Activated naive CD4-positive, alpha-beta T cell treated with Interleukin-2 at 50 U/mL for 16 hours (primary cell): ENCODE data around the gene FKBP7.
"Not testable (repeated sequence)": the region's sequence is repeated elsewhere in the genome, so short reads cannot be mapped to it uniquely, and the experiment has no call there.

ENCODE experiments used
- DNase-seq: peaks from one replicate; pipeline ENCODE4 v3.0.0-alpha.2; 2020

The FKBP7 gene

DNA sequence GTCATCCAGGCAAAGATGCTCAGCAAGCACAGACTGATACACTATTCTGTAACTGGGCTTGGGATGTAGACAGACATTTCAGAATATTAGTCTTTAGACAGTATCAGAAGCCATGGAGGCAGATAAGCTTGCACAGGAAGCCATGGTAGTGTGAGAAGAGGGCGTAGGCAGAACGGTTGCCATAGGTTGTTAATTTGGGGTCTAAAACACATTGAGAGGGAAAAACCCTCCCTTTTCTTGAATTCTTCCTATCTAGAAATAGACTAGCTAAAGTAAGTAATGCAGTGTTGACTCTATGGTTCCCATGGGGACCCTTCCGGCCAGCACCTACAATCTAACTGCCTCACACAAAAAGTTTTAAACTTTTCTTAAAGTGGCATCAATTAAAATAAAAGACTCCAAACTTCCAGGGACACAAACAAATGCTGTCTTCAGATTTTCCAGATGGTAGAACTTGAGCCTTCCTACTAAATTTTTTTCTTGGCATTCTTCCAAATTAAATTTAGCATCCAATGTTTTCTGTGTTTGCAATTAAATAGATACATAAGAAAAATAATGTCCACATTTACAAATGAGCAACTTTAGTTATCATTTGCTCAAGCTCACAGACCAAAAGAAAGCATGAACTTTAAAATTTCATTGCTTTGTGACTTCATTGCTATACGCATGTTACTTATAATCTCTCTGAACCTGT is 29.3 kb downstream of the FKBP7 start:
- no peak for DNase-seq

DNA sequence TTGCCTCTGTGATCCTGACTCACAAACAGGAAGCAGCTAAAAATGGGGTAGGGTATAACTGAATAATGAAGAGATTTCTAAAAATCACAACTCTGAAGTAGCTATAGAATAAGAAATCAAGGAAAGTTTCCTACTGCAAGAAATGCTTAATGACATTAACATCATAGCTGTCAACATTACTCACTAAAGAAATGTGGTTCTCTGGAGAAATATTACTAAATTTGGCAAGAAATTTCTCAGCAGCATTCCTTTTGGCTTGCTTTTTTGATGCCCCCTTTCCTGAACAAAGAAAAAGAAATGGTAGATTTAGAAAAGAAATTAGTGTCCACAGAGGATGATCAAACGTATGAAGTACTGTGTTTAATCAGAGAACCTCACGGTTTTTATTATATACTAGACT is 37.0 kb downstream of the FKBP7 start:
- no peak for DNase-seq

DNA sequence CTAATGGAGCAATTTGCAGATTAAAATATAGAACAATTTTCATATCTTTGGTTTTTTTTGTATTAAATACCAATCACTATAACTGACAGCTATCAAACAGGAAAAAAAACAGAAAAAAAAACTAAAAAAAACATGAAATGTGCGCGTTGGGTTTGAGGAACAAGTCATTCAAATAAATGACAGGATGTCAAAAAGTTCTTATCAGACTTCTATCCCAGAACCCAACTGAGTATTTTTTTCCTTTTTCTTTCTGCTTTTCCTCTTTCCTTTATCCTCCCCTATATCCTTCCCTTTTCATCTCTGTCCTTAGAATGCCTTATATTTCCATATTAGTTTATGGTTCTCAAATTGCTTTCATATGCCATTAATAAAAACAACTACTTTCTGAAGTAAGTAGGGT is 41.7 kb downstream of the FKBP7 start:
- no peak for DNase-seq

DNA sequence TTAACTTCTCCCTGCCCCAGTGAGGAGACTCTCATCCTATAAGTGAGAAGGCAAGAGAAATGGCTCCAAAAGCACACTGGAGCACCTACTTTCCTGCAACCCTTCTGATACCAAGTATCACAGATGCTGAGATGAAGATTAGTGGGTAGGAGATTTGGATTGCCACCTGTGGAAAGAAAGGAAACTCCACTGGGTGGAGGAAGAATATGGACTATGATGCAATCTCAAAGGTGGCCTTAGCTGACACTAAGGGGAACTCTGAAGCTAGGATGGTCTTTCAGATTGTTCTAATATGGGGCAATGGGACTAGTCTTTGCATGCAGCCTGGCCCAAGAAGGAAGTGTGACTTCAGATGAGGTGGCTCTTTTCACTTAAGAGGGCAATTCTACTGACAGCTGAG is 49.1 kb downstream of the FKBP7 start:
- no peak for DNase-seq

DNA sequence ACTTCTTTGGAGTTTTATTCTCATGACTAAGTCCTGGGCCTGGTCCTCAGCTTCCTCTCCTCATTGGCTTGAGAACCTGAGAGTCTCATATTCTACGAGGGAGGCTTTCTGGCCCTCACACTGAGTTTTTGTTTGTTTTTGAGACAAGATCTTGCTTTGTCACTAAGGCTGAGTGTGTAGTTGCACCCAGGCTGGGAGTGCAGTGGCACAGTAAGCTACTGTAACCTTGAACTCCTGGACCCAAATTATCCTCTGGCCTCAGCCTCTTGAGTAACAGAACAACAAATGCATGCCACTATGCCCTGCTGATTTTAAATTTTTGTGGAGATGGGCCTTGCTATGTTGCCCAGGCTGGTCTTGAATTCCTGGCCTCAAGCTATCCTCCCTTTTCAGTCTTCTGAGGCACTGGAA is 50.0 kb downstream of the FKBP7 start:
- no peak for DNase-seq

DNA sequence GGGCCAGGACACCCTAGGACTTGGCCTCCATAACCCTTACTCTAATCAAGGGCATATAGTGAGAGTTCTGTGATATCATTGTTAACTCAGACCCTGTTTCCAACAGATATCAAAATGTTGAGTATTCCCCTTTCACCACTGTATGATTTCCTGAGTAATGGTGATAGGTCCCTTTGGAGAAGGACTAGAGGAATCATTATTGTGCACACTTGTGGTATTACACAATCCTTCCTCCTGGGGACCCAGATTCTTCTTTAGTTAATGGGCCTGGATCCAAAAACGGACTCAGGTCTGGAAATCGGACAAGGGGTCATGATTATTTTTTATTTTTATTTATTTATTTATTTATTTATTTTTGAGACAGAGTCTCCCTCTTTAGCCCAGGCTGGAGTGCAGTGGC is 50.9 kb downstream of the FKBP7 start:
- no peak for DNase-seq

DNA sequence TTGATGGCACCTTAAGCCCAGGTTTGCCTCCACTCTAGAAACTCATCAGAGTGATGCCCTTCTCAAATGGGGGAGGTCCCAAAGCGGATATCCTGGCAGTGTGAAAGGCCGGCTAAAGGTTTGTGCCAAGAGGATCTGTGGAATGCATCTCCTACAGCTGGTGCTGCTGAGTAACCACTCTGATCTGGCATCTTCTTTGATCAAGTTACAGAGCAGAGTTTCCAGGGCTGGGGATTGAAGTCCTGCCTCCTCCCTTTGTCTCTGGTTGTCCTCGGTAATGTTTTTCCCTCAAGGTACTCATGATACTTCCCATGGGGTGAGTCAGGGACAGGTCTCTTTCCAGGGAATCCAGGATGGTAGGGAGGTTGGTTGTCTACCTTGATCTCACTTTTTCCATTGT is 52.0 kb downstream of the FKBP7 start:
- no peak for DNase-seq

DNA sequence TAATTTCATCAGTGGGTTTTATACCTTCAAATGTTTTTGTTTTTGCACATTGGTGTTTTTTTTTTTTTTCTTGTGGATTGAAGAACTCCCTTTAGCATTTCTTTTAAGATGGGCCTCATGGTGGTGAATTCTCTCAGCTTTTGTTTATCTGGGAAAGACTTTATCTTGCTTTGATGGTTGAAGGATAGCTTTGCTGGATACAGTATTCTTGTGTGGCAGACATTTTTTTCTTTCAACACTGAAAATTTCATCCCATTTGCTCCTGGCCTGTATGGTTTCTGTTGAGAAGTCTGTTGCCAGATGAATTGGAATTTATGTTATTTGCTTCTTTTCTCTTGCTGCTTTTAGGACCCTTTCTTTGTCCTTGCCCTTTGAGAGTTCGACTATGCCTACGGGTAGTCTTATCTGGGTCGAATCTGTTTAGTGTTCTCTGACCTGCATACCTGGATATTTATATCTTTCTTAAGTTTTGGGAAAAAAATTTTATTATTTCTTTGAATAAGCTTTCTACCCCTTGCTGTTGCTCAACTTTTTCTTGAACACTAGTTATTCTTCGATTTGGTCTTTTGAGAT is 53.1 kb downstream of the FKBP7 start:
- no peak for DNase-seq

DNA sequence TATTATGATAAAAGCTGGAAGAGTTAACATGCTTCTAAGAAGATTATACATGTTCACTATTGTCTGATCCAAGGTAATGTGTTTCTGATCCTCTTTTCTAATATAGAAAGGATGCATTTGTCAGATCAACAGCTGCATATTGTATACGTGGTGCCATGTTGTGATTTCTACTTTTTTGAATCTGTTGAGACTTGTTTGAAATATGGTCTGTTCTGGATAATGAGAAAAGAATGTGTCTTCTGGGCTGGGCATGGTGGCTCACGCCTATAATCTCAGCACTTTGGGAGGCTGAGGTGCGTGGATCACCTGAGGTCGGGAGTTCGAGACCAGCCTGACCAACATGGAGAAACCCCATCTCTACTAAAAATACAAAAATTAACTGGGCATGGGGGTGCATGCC is 54.7 kb downstream of the FKBP7 start:
- DNase-seq: not testable (repeated sequence)

DNA sequence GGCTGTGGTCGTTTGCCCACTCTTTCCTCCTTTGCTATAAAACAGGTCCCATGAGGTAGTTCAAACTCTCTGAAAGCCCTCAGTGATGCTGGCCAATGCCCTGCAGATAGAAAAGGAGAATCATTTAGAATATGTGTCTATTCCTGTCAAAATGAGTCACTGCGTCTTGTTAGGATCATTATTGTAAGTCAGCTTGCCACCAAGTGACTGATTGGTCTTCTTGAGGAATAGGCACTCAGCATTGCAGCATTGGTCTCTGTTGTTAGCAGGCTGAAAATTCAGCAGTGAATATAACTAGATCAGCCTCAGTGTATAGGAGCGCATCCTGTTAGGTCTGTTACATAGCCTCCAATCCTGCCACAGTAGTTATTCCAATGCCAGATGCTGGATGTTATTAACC is 56.3 kb downstream of the FKBP7 start:
- DNase-seq: no peak

DNA sequence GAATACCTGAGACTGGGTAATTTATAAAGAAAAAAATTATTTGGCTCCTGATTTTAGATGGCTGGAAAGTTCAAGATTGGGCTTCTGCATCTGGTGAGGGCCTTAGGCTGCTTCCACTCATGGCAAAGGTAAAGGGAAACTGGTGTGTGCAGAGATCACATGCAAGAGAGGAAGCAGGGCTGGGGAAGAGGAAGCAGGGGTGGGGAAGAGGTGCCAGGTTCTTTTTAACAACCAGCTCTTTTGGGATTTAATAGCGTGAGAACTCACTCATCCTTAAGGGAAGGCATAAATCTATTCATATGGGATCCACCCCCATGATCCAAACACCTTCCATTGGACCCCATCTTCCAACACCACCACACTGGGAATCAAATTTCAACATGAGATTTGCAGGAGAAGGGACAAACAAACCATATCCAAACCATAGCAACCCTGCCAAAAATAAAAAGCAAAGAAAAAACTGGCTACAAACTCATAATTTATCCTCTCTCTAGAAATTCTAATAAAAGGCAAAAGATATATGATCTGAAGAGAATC is 57.9 kb downstream of the FKBP7 start:
- DNase-seq: no peak

DNA sequence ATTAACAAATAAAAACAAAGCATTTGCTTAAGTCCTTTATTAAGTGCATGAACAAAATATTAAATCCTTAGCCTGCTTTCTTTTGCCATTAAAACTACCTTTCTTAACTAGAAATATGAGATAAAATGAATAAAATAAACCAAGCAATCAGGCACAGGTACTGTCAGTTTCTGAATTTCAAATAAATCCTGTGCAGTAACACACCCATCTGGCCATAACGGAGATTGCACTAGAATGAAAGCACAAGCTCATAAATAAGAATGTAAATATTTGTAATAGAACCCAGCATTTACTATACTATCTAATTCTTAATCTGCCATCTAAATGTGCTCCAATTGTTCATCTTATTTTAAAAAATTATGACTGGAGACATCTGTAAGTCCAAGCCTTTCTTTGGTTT is 59.3 kb downstream of the FKBP7 start:
- DNase-seq: no peak

DNA sequence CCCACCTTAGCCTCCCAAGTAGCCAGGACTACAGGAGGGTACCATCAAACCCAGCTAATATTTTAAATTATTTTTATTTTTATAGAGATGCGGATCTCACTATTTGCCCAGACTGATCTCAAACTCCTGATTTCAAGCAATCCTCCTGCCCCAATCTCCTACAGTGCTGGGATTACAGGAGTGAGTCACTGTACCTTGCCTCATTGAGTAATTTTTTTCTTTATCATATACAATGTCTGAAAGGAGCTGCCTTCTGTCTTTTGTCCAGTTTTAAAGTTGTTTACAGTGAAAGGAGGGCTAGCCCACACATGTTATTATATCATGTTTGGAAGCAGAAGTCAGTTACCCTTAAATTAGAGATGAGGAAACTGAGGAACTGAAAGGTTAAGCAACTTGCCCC is 60.0 kb downstream of the FKBP7 start:
- no peak for DNase-seq

DNA sequence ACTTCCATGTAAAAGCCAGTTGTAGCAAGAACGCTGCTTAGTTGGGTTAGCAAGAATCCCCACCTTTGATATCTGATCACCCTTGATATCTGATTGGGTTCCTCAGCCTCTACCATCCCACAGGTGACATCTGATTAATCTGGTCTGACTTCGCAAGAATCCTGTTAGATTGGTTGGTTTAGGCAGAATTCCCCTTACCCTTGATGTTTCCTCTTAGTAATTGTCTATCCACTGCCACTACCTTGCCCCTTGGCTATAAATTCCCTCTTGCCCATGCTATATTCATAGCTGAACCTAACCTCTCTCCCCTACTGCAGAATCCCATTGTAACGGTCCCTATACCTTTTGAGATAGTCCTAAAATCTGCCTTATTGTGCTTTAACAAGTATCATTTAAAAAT is 60.5 kb downstream of the FKBP7 start:
- no peak for DNase-seq

DNA sequence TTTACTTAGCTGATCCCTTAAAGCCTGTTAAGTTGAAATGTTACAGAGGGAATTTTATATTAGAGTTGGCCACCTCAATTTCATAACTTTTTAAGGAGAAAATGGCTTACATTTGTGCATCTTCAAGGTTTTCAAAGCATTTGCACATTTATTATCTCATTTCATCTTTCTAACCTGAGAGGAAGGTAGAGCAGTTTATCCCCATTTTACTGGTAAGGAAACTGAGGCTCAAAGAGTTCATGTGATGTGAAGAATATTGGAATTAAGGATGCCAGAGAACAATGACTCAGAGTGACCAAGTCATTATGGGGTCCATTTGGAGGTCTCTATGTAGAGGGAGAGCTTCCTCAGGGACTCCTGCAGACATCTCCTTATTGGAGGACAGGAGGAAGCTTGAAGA is 62.4 kb downstream of the FKBP7 start:
- DNase-seq: no peak

DNA sequence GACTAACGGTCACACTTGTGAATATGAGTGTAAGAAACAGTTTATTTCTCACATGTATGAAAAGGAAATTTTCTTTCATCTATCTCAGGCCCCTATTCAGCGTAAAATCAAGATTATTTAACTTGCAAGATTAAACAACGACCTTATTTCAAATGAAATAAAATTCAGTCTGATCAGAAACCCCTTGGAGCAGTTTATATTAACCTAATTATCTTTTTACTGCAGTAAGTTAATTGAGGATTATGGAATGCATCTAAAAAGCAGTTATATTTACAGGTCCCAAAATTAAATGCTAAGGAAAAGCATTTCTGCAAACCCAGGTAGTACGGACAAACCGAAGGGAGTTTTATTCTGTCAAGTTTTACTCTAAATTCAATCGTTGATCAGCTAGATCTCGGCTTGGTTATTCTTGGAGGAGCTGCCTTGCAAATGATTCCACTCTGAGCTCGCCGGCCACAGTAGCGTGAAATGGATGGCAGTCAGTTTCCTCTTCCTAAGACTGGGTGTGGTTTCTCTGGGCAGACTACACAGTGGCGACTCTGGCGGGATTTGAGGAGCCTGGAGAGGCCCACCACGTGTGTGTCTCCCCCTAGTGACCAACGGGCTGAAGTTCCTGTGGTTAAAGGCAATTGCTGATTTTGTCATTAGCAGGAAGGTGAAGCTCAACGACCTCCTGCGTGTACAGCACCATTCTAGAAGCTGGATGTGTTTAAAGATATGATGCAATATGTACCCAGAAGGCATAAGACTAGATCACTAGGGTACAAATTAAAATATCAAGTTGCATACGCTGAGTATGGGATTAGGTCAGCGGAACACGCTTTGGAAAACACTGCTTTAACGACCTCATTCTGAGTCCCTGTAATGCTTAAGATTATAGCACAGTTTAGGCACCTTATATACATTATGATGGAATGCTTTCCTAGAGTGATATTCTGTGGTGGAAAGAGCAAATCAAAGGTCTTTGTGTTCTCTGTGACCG is 63.8 kb downstream of the FKBP7 start:
- peak; percentile 78 for DNase-seq
